ENCODE results near the gene CHST14. TPM values are rescaled to one million over a fixed set of nuclear protein-coding genes. Genes with fewer than 3 reads are reported as not detected.

CHST14 gene
- polyA plus RNA-seq, 2 of the 4 experiments (the other 2 are of a cell fraction) = 8.6 to 11.0 TPM

GRCh38 chr15:40449275-40449674, 21.5 kb upstream of the CHST14 start (continued):
- TF ChIP-seq REST (IDR thresholded peaks at IDR 0.05) = no peak

- FAIRE-seq (no peak), ATAC-seq (no peak), DNase-seq (ENCODE audit: low read depth in 1 of 2, low spot score in 1 of 2) (no peak)
- Histone ChIP-seq H3K4me1 (peaks cover 27% of the 10 kb centered on the region), H3K27ac (no peak overlapping the region), H3K4me3 (no peak overlapping the region), H3K4me2 (no peak overlapping the region), H3K9me3 (no peaks in the 10 kb centered on the region)
- ChIA-PET CTCF (interaction anchor here (0.9 to 1.5 kb wide), 4 partner anchors 8 to 70 kb away, joined by 3 to 4 read pairs (median 3); no protein-coding TSS in a partner anchor), POLR2A (no interaction called here)
- TF ChIP-seq HOXB5 (CRISPR knock-in tag; IDR thresholded peaks at IDR 0.05) = no peak
- no peak for TF ChIP-seq RFX5 (IDR thresholded peaks at IDR 0.05)
- no peak for TF ChIP-seq ZSCAN20 (CRISPR knock-in tag; IDR thresholded peaks at IDR 0.05)
- TF ChIP-seq REST (IDR thresholded peaks at IDR 0.05) = no peak
- TF ChIP-seq CBX8 (IDR thresholded peaks at IDR 0.05) = no peak
- TF ChIP-seq BHLHE40 (IDR thresholded peaks at IDR 0.05; ENCODE audit: low read depth, low read length) = no peak
- TF ChIP-seq POLR2A (IDR thresholded peaks at IDR 0.05; ENCODE audit: low read length) = no peak
- no peak for TF ChIP-seq RCOR1 (IDR thresholded peaks at IDR 0.05; ENCODE audit: low read depth, low read length)
- TF ChIP-seq HES2 (IDR thresholded peaks at IDR 0.05) = no peak
- no peak for TF ChIP-seq ESRRA (IDR thresholded peaks at IDR 0.05; ENCODE audit: borderline replicate concordance, low read length)
- TF ChIP-seq PBX3 (IDR thresholded peaks at IDR 0.05) = no peak
- no peak for TF ChIP-seq BCL3 (IDR thresholded peaks at IDR 0.05)
- TF ChIP-seq E2F6 (IDR thresholded peaks at IDR 0.05; ENCODE audit: borderline replicate concordance, low read depth) = no peak
- no peak for TF ChIP-seq ELK1 (IDR thresholded peaks at IDR 0.05; ENCODE audit: low read depth, low read length)
- WGBS (ENCODE audit: missing lambda C conversion rate) = no CpG with 5 or more reads among the region's 2 CpGs
These were observed 20.7 kb upstream of the CHST14 start for GRCh38 chr15:40450047-40450446.
